Lung (tissue), 12 donors: ENCODE results near the gene PCSK9. TPM values are rescaled to one million over a fixed set of nuclear protein-coding genes. Genes with fewer than 3 reads are reported as not detected.
A peak's percentile ranks its signal among the peaks of the same experiment; 100 is the strongest.

ENCODE experiments used
- ATAC-seq: fragments of 200-7000 bp; cut with Tn5 transposase; one replicate; pipeline ENCODE4 v1.9.1; 2020; ENCODE audit warnings: moderate number of reproducible peaks; ENCODE audit not compliant: insufficient read depth, low FRiP score
- DNase-seq, 3 donors: peaks; one replicate each; pipeline ENCODE4 v3.0.0-alpha.2; 2013 to 2017
- H3K27ac ChIP-seq, 2 donors: one replicate each; pipeline ENCODE4 v1.5.1; 2013; ENCODE audit warnings: mild to moderate bottlenecking in 2 of 2, moderate library complexity in 2 of 2, control low read depth in 1 of 2, inconsistent platforms in 1 of 2, low read depth in 1 of 2, low read length in 1 of 2
- H3K27me3 ChIP-seq, 3 donors: one replicate each; pipeline ENCODE4 v1.5.1; 2013; ENCODE audit warnings: low read length in 2 of 3; ENCODE audit not compliant: control insufficient read depth in 3 of 3, insufficient read depth in 3 of 3
- H3K36me3 ChIP-seq, 4 donors: one replicate each; pipeline ENCODE4 v1.5.1; 2013; ENCODE audit warnings: low read length in 4 of 4, mild to moderate bottlenecking in 1 of 4, moderate library complexity in 1 of 4; ENCODE audit not compliant: control insufficient read depth in 4 of 4, insufficient read depth in 4 of 4
- H3K4me1 ChIP-seq, 5 donors: one replicate each; pipeline ENCODE4 v1.5.1; 2013; ENCODE audit warnings: low read length in 5 of 5, mild to moderate bottlenecking in 2 of 5, moderate library complexity in 1 of 5; ENCODE audit not compliant: control insufficient read depth in 5 of 5, insufficient read depth in 5 of 5
- H3K4me3 ChIP-seq: one replicate; pipeline ENCODE4 v1.5.1; 2013; ENCODE audit warnings: mild to moderate bottlenecking, control low read depth, moderate library complexity
- H3K9ac ChIP-seq, 2 donors: one replicate each; pipeline ENCODE4 v1.5.1; 2013; ENCODE audit warnings: low read length in 2 of 2, control low read depth in 1 of 2; ENCODE audit not compliant: insufficient read depth in 1 of 2
- H3K9me3 ChIP-seq, 4 donors: one replicate each; pipeline ENCODE4 v1.5.1; 2013; ENCODE audit warnings: low read length in 3 of 4, mild to moderate bottlenecking in 1 of 4, moderate library complexity in 1 of 4; ENCODE audit not compliant: control insufficient read depth in 4 of 4, insufficient read depth in 3 of 4
- CTCF ChIP-seq: IDR thresholded peaks from 2 replicates; pipeline ENCODE4 v1.5.1; 2012; ENCODE audit warnings: mild to moderate bottlenecking; ENCODE audit errors: control extremely low read depth, extremely low read depth
- WGBS, 2 donors: extraction: QIAGEN DNeasy Blood & Tissue Kit; methylation state at CpG; one replicate each; pipeline ENCODE4 v1.1.7; 2013; 5-methylcytosine and 5-hydroxymethylcytosine counted together
- polyA plus RNA-seq, 2 donors: library from polyadenylated mRNA; stranded (reverse); fragments of 200-250 nt; gene quantifications; one replicate each; pipeline ENCODE4 v1.2.1, GENCODE V29; 2013
- total RNA-seq, 2 donors: library from RNA; depleted of rRNA in 1 of 2; stranded (reverse); fragments of >200 nt in 1 of 2; gene quantifications; one replicate each; pipeline ENCODE4 v1.2.1, GENCODE V29; 2014 to 2021
- donor health status: control.
- donor health status: control.
- donor health status: Bipolar disorder and iron deficiency.
- donor health status: healthy.
- donor health status: DM: yes; HTN: yes; CAD: no.

Gene PCSK9
- total and polyA plus RNA-seq, 4 donors: 13.0 to 47.2 (median 21.0) TPM

GRCh38 chr1:55061000-55061705, 21.8 kb downstream of the PCSK9 start:
- Histone ChIP-seq H3K4me1 (peaks cover 0 to 4% (median 2%) of the 10 kb centered on the region in 5 donors), H3K4me3 (no peak overlapping the region), H3K27me3 (no peaks in the 10 kb centered on the region), H3K27ac (no peak overlapping the region), H3K36me3 (peaks cover 0 to 4% (median 0%) of the 10 kb centered on the region in 4 donors), H3K9me3 (peaks cover 0 to 2% (median 0%) of the 10 kb centered on the region in 4 donors), H3K9ac (no peak overlapping the region)
- TF ChIP-seq CTCF: no peak
- DNase-seq: no peak
- no peak for ATAC-seq
- 83 to 86% methylated on average over 13 of the region's 13 CpGs for WGBS, 2 donors

GRCh38 chr1:55061706-55062321, 22.5 kb downstream of the PCSK9 start:
- DNase-seq (no peak), ATAC-seq (no peak)
- 77 to 78% methylated on average over 4 of the region's 4 CpGs for WGBS, 2 donors
- H3K27me3 ChIP-seq: no peaks in the 10 kb centered on the region
- H3K9me3 ChIP-seq: peaks cover 0 to 2% (median 0%) of the 10 kb centered on the region in 4 donors
- no peak for TF ChIP-seq CTCF
- H3K4me1 ChIP-seq: peaks cover 0 to 4% (median 3%) of the 10 kb centered on the region in 5 donors
- H3K4me3 ChIP-seq: no peak overlapping the region
- no peak overlapping the region for H3K27ac ChIP-seq
- H3K9ac ChIP-seq: no peak overlapping the region
- H3K36me3 ChIP-seq: peaks cover 0 to 5% (median 2%) of the 10 kb centered on the region in 4 donors

- DNase-seq (no peak), ATAC-seq (no peak)
- Histone ChIP-seq H3K4me1 (peaks cover 0 to 5% (median 3%) of the 10 kb centered on the region in 5 donors), H3K4me3 (no peak overlapping the region), H3K9ac (no peak overlapping the region), H3K9me3 (peaks cover 0 to 2% (median 0%) of the 10 kb centered on the region in 4 donors), H3K36me3 (peaks cover 0 to 11% (median 5%) of the 10 kb centered on the region in 4 donors), H3K27me3 (no peaks in the 10 kb centered on the region), H3K27ac (peak overlapping the region in 1 of 2 donors; percentile 41)
- 93 to 94% methylated on average over 29 of the region's 29 CpGs for WGBS, 2 donors
- no peak for TF ChIP-seq CTCF
Observed at GRCh38 chr1:55062801-55063576, 23.6 kb downstream of the PCSK9 start.
